Endothelial cell (in vitro differentiated cells): ENCODE measurements around the gene ATG14. TPM values are rescaled to one million over a fixed set of nuclear protein-coding genes. Genes with fewer than 3 reads are reported as not detected.

ENCODE experiments used
- DNase-seq: peaks from one replicate; pipeline ENCODE4 v3.0.0; 2021; ENCODE audit warnings: low spot score
- H3K27ac Mint-ChIP-seq: one replicate; pipeline ENCODE4 v1.8.0; 2021; ENCODE audit warnings: mixed read lengths, inconsistent platforms; ENCODE audit not compliant: unreplicated experiment
- H3K27me3 Mint-ChIP-seq: one replicate; pipeline ENCODE4 v1.8.0; 2021; ENCODE audit warnings: mild to moderate bottlenecking, moderate library complexity, mixed read lengths, inconsistent platforms; ENCODE audit not compliant: unreplicated experiment
- H3K36me3 Mint-ChIP-seq: one replicate; pipeline ENCODE4 v1.8.0; 2021; ENCODE audit warnings: mild to moderate bottlenecking, low read depth, mixed read lengths, inconsistent platforms; ENCODE audit not compliant: unreplicated experiment
- H3K4me1 Mint-ChIP-seq: one replicate; pipeline ENCODE4 v1.8.0; 2021; ENCODE audit warnings: mild to moderate bottlenecking, mixed read lengths, inconsistent platforms; ENCODE audit not compliant: unreplicated experiment
- H3K4me3 Mint-ChIP-seq: one replicate; pipeline ENCODE4 v1.8.0; 2021; ENCODE audit warnings: mild to moderate bottlenecking, mixed read lengths, inconsistent platforms; ENCODE audit not compliant: unreplicated experiment
- H3K9me3 Mint-ChIP-seq: one replicate; pipeline ENCODE4 v1.8.0; 2021; ENCODE audit warnings: mixed read lengths, inconsistent platforms; ENCODE audit not compliant: unreplicated experiment
- total RNA-seq: library from RNA; stranded (reverse); fragmentation: NEBNext Ultra II Directional; extraction: Animal tissue kit (Norgen Biotek cat#: 25700); gene quantifications from one replicate; pipeline ENCODE4 v1.2.1, GENCODE V29; 2021; ENCODE audit not compliant: unreplicated experiment
- TF ChIP-seq, protein P1 (sequence below): fragments of 200-600 bp; sonication (generic); IDR thresholded peaks from one replicate; pipeline ENCODE4 v1.5.0; 2021; ENCODE audit warnings: antibody characterized with exemption; ENCODE audit not compliant: unreplicated experiment

The ATG14 gene
- total RNA-seq, 1 donor from 2014 or later = 14.0 TPM

DNA sequence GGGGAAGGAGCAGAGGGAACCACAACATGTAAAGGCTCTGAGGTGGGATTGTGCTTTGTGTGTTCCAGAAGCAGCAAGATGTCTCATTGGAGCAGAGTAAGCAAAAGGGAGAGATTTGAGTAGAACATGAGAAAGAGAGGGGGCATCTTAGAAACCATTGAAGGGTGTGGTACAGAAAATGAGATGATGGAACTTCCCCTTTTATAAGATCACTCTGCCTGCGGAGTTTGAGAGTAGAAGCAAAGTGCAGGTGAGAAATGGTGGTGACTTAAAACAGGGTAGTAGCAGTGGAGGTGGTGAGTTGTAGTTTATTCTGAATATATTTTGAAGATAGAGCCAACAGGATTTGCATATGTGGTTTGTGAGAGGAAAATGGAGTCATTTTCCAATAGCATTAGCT lies 84.5 kb downstream of the ATG14 start:
- no peak overlapping the region for H3K4me3 Mint-ChIP-seq
- H3K4me1 Mint-ChIP-seq = no peaks in the 10 kb centered on the region
- H3K9me3 Mint-ChIP-seq = no peaks in the 10 kb centered on the region
- no peaks in the 10 kb centered on the region for H3K36me3 Mint-ChIP-seq
- no peak overlapping the region for H3K27ac Mint-ChIP-seq
- no peaks in the 10 kb centered on the region for H3K27me3 Mint-ChIP-seq
- no peak for DNase-seq
- TF ChIP-seq, protein P1, sequence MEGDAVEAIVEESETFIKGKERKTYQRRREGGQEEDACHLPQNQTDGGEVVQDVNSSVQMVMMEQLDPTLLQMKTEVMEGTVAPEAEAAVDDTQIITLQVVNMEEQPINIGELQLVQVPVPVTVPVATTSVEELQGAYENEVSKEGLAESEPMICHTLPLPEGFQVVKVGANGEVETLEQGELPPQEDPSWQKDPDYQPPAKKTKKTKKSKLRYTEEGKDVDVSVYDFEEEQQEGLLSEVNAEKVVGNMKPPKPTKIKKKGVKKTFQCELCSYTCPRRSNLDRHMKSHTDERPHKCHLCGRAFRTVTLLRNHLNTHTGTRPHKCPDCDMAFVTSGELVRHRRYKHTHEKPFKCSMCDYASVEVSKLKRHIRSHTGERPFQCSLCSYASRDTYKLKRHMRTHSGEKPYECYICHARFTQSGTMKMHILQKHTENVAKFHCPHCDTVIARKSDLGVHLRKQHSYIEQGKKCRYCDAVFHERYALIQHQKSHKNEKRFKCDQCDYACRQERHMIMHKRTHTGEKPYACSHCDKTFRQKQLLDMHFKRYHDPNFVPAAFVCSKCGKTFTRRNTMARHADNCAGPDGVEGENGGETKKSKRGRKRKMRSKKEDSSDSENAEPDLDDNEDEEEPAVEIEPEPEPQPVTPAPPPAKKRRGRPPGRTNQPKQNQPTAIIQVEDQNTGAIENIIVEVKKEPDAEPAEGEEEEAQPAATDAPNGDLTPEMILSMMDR = no peak

- no peaks in the 10 kb centered on the region for H3K4me1 Mint-ChIP-seq
- no peak for DNase-seq
- TF ChIP-seq, protein P1 = no peak
- H3K27me3 Mint-ChIP-seq = no peaks in the 10 kb centered on the region
- H3K9me3 Mint-ChIP-seq = no peaks in the 10 kb centered on the region
- H3K4me3 Mint-ChIP-seq = no peak overlapping the region
- H3K36me3 Mint-ChIP-seq = no peaks in the 10 kb centered on the region
- no peak overlapping the region for H3K27ac Mint-ChIP-seq
These were observed 86.8 kb downstream of the ATG14 start for GRCh38 chr14:55324812-55325211.

- H3K4me3 Mint-ChIP-seq = no peak overlapping the region
- no peak for DNase-seq
- H3K27ac Mint-ChIP-seq = no peak overlapping the region
- no peaks in the 10 kb centered on the region for H3K36me3 Mint-ChIP-seq
- no peaks in the 10 kb centered on the region for H3K4me1 Mint-ChIP-seq
- no peaks in the 10 kb centered on the region for H3K9me3 Mint-ChIP-seq
- TF ChIP-seq, protein P1 = no peak
- no peaks in the 10 kb centered on the region for H3K27me3 Mint-ChIP-seq
These were observed 87.7 kb downstream of the ATG14 start for GRCh38 chr14:55323910-55324309.

DNA sequence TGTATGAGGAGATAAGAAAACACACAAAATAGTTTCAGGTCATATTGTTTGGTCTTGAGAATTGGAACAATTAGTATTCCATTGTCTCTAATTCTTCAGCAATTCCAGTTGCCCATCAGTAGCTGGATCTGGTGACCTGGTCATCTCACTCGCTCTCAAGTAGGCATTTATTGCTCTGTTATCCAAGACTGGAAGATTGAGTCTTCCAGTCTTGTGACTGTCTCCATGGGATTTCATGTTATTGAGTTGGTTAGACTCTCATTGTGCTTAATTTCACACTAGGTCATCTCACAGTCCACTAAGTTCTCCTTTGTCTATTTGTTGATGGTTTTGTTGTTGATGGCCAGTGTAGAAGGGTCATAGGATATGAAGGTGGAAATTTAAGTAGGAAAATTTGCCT lies 92.9 kb downstream of the ATG14 start:
- H3K36me3 Mint-ChIP-seq = peaks cover 5% of the 10 kb centered on the region
- TF ChIP-seq, protein P1 = no peak
- no peak for DNase-seq
- no peak overlapping the region for H3K27ac Mint-ChIP-seq
- H3K27me3 Mint-ChIP-seq = no peaks in the 10 kb centered on the region
- H3K9me3 Mint-ChIP-seq = no peaks in the 10 kb centered on the region
- no peak overlapping the region for H3K4me3 Mint-ChIP-seq
- no peaks in the 10 kb centered on the region for H3K4me1 Mint-ChIP-seq

DNA sequence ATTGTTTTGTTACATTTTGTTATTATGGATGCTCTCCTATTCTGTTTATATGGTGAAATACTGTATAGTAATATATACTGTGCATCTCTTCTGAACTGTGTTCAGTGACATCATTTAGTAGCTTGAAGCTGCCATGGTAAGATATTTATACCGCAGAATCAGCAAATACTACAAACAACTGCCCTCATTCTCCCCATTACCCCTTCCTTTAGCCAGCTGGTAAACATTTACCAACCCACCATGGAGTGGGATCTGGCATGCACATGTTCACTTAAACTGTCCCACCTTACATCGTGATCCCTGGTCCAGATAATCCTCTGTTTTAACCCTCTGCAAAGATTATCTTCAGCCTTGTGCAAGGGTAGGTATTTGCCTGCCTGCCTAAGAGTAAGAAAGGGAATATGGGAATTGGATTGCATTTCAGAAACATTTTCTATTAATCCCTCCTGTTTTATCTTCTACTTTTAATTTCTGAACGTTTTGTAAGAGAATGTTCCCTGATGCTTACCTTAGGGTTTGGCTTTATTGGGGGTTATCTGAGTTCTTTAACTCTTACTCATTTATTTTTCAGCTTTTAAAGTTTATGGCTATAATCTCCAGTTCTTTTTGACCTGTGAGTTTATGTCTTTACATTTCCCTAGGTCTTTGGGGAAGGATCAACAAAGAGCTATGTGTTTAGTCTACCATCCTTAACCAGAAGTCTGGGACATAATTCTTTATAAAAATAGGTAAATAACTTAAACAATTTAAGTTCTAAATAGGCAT lies 93.9 kb downstream of the ATG14 start:
- TF ChIP-seq, protein P1 = no peak
- no peaks in the 10 kb centered on the region for H3K4me1 Mint-ChIP-seq
- no peak overlapping the region for H3K27ac Mint-ChIP-seq
- no peak for DNase-seq
- no peak overlapping the region for H3K4me3 Mint-ChIP-seq
- peaks cover 14% of the 10 kb centered on the region for H3K36me3 Mint-ChIP-seq
- H3K9me3 Mint-ChIP-seq = peaks cover 5% of the 10 kb centered on the region
- no peaks in the 10 kb centered on the region for H3K27me3 Mint-ChIP-seq
